K562 (cell line): ENCODE data around the gene FCRLA. TPM values are rescaled to one million over a fixed set of nuclear protein-coding genes. Genes with fewer than 3 reads are reported as not detected.

Source experiments
- BRF2 ChIP-seq: IDR thresholded peaks from 3 replicates; pipeline ENCODE4 v1.6.1; 2011; ENCODE audit warnings: borderline replicate concordance, mild to moderate bottlenecking; ENCODE audit not compliant: insufficient read length, insufficient read depth
- CREB1 ChIP-seq, 2 experiments: sonication (generic) in 1 of 2; formaldehyde crosslinking in 1 of 2; IDR thresholded peaks; 2 replicates each; pipeline versions ENCODE4 v1.6.1 to v1.8.0; 2012 to 2022; ENCODE audit warnings: inconsistent platforms in 1 of 2, mild to moderate bottlenecking in 1 of 2, missing genetic modification reagents in 1 of 2, moderate library complexity in 1 of 2
- E2F6 ChIP-seq, 2 experiments: IDR thresholded peaks; 2 replicates each; pipeline ENCODE4 v1.6.1; 2011; ENCODE audit warnings: borderline replicate concordance in 1 of 2, control low read depth in 1 of 2, low read depth in 1 of 2, low read length in 1 of 2, mild to moderate bottlenecking in 1 of 2, mixed read lengths in 1 of 2, moderate library complexity in 1 of 2; ENCODE audit not compliant: insufficient read depth in 1 of 2, insufficient read length in 1 of 2, poor library complexity in 1 of 2, severe bottlenecking in 1 of 2; ENCODE audit errors: extremely low read depth in 1 of 2
- MYNN ChIP-seq, 2 experiments: sonication (generic); formaldehyde crosslinking in 1 of 2; IDR thresholded peaks; 2 replicates each; pipeline versions ENCODE4 v1.5.0 to v1.6.1; 2016 to 2020; ENCODE audit warnings: antibody characterized with exemption in 1 of 2, missing genetic modification reagents in 1 of 2
- POLR2G ChIP-seq: fragments of 200-400 bp; formaldehyde crosslinking; IDR thresholded peaks from 2 replicates; pipeline ENCODE4 v1.6.1; 2017; ENCODE audit warnings: low read depth, mild to moderate bottlenecking, antibody characterized with exemption, low read length, moderate library complexity
- PURB ChIP-seq: sonication (generic); formaldehyde crosslinking; IDR thresholded peaks from 2 replicates; pipeline ENCODE4 v1.9.0; 2021; ENCODE audit warnings: low read depth, mild to moderate bottlenecking, missing genetic modification reagents
- PYGO2 ChIP-seq: fragments of 450-650 bp; IDR thresholded peaks from 2 replicates; pipeline ENCODE4 v1.6.1; 2016; ENCODE audit warnings: mild to moderate bottlenecking, missing genetic modification characterization, moderate library complexity, missing compliant biosample characterization
- SREBF1 ChIP-seq: fragments of 150-350 bp; IDR thresholded peaks from 2 replicates; pipeline ENCODE4 v1.6.1; 2014; ENCODE audit warnings: antibody characterized with exemption, low read depth, low read length, borderline replicate concordance
- ZNF764 ChIP-seq: fragments of 250-450 bp; sonication (Bioruptor Pico); IDR thresholded peaks from 2 replicates; pipeline ENCODE4 v1.4.0; 2020; ENCODE audit warnings: low read depth, mild to moderate bottlenecking, moderate library complexity
- ZZZ3 ChIP-seq: fragments of 450-650 bp; IDR thresholded peaks from 2 replicates; pipeline ENCODE4 v1.6.1; 2016; ENCODE audit warnings: antibody characterized with exemption, mild to moderate bottlenecking, moderate library complexity
- polyA plus RNA-seq, 8 experiments: library from polyadenylated mRNA; depleted of rRNA in 4 of 8; stranded (reverse) in 5 of 8; unstranded in 3 of 8; fragments of >200 nt; fragmentation: Nextera tagmentation in 2 of 8; fragmentation: Illumina TruSeq in 1 of 8; extraction: Ambion mirVana in 2 of 8; extraction: Trizol in 1 of 8; gene quantifications; 2 replicates each; pipeline versions ENCODE4 v1.2.1 to v1.2.3, GENCODE V29; 2011 to 2014; ENCODE audit warnings: inconsistent platforms in 1 of 8, missing spikeins in 1 of 8
- total RNA-seq, 7 experiments: library from RNA; depleted of rRNA in 6 of 7; stranded (reverse); fragments of >200 nt in 6 of 7; fragmentation: Illumina TruSeq in 2 of 7; extraction: Trizol in 2 of 7; gene quantifications; 2 replicates each; pipeline versions ENCODE4 v1.2.1 to v1.2.3, GENCODE V29; 2011 to 2021; ENCODE audit warnings: low replicate concordance in 1 of 7
- TF ChIP-seq, protein P1 (sequence below): fragments of 450-650 bp; formaldehyde crosslinking; IDR thresholded peaks from 2 replicates; pipeline ENCODE4 v1.4.0; 2020; ENCODE audit warnings: mild to moderate bottlenecking, moderate library complexity
- TF ChIP-seq, protein P2 (sequence below), 2 experiments: fragments of 200-800 bp in 1 of 2; sonication (Bioruptor generic) in 1 of 2; sonication (generic) in 1 of 2; formaldehyde crosslinking in 1 of 2; IDR thresholded peaks in 1 of 2; conservative IDR thresholded peaks in 1 of 2; 2 replicates each; pipeline versions ENCODE4 v1.5.0 to v1.6.1; 2016 to 2020; ENCODE audit warnings: missing compliant biosample characterization in 1 of 2, missing genetic modification characterization in 1 of 2, missing genetic modification reagents in 1 of 2
- TF ChIP-seq, protein P3 (sequence below): fragments of 200-400 bp; formaldehyde crosslinking; IDR thresholded peaks from 2 replicates; pipeline ENCODE4 v1.6.1; 2017; ENCODE audit warnings: mild to moderate bottlenecking, low read depth, low read length, moderate library complexity
- TF ChIP-seq, protein P4 (sequence below): sonication (generic); formaldehyde crosslinking; IDR thresholded peaks from 2 replicates; pipeline ENCODE4 v1.5.0; 2020; ENCODE audit warnings: missing genetic modification reagents

Gene FCRLA
- total and polyA plus RNA-seq, 9 of the 15 experiments (the other 6 are each of a cell fraction or from before 2014, with no cell fraction given): 0.09 to 0.84 (median 0.44) TPM

DNA sequence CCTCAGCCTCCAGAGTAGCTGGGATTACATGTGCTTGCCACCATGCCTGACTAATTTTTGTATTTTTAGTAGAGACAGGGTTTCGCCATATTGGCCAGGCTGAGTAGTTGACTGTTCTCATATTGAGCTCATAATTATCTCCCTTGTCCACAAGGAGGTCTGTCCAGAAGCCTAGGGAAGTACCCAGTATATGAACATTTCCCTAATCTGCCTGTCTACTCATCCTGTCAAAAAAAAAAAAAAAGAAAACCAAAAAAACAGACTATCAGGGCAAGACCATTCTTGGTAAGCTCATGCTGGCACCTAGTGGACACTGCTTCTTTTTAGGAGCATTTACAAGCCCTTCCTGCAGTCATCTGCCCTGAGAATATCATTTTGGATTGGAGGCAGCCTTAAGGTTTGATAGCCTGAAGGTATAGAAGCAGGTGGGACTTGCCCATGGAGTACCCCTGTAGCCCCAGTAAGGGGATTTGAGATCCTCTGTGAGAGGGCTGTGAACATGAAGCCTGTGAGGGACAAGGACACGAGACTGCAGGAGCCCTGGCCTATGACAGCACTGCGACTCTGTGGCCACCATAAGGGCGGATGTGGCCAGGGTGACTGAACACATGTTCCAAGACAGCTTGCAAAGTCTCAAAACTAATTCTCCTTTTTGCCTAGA lies 31.7 kb downstream of the FCRLA start (continued):
- TF ChIP-seq PURB (no peak), BRF2 (no peak), SREBF1 (no peak), PYGO2 (tag) (no peak), MYNN (IDR thresholded peaks at IDR 0.05) (no peak), MYNN (CRISPR knock-in tag; IDR thresholded peaks at IDR 0.05) (no peak), POLR2G (no peak), E2F6 (IDR thresholded peaks at IDR 0.05; ENCODE audit: borderline replicate concordance in 1 of 2, extremely low read depth in 1 of 2, insufficient read depth in 1 of 2, insufficient read length in 1 of 2, low read depth in 1 of 2, low read length in 1 of 2, poor library complexity in 1 of 2, severe bottlenecking in 1 of 2) (no peak), ZNF764 (no peak), ZZZ3 (no peak), CREB1 (IDR thresholded peaks at IDR 0.05) (no peak), CREB1 (CRISPR knock-in tag; IDR thresholded peaks at IDR 0.05) (no peak; the same call in 1 of the 2 replicates)
- TF ChIP-seq, protein P1, sequence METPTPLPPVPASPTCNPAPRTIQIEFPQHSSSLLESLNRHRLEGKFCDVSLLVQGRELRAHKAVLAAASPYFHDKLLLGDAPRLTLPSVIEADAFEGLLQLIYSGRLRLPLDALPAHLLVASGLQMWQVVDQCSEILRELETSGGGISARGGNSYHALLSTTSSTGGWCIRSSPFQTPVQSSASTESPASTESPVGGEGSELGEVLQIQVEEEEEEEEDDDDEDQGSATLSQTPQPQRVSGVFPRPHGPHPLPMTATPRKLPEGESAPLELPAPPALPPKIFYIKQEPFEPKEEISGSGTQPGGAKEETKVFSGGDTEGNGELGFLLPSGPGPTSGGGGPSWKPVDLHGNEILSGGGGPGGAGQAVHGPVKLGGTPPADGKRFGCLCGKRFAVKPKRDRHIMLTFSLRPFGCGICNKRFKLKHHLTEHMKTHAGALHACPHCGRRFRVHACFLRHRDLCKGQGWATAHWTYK (CRISPR knock-in tag): no peak
- TF ChIP-seq, protein P2, sequence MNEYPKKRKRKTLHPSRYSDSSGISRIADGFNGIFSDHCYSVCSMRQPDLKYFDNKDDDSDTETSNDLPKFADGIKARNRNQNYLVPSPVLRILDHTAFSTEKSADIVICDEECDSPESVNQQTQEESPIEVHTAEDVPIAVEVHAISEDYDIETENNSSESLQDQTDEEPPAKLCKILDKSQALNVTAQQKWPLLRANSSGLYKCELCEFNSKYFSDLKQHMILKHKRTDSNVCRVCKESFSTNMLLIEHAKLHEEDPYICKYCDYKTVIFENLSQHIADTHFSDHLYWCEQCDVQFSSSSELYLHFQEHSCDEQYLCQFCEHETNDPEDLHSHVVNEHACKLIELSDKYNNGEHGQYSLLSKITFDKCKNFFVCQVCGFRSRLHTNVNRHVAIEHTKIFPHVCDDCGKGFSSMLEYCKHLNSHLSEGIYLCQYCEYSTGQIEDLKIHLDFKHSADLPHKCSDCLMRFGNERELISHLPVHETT (CRISPR knock-in tag; conservative IDR thresholded peaks at IDR 0.05 in 1 of 2, IDR thresholded peaks at IDR 0.05 in 1 of 2): peak in 1 of 2 experiments; percentile 58; a peak in 1 of 4 replicates
- TF ChIP-seq, protein P3, sequence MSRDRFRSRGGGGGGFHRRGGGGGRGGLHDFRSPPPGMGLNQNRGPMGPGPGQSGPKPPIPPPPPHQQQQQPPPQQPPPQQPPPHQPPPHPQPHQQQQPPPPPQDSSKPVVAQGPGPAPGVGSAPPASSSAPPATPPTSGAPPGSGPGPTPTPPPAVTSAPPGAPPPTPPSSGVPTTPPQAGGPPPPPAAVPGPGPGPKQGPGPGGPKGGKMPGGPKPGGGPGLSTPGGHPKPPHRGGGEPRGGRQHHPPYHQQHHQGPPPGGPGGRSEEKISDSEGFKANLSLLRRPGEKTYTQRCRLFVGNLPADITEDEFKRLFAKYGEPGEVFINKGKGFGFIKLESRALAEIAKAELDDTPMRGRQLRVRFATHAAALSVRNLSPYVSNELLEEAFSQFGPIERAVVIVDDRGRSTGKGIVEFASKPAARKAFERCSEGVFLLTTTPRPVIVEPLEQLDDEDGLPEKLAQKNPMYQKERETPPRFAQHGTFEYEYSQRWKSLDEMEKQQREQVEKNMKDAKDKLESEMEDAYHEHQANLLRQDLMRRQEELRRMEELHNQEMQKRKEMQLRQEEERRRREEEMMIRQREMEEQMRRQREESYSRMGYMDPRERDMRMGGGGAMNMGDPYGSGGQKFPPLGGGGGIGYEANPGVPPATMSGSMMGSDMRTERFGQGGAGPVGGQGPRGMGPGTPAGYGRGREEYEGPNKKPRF: no peak
- TF ChIP-seq, protein P4, sequence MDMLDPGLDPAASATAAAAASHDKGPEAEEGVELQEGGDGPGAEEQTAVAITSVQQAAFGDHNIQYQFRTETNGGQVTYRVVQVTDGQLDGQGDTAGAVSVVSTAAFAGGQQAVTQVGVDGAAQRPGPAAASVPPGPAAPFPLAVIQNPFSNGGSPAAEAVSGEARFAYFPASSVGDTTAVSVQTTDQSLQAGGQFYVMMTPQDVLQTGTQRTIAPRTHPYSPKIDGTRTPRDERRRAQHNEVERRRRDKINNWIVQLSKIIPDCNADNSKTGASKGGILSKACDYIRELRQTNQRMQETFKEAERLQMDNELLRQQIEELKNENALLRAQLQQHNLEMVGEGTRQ: no peak
